ENCODE results near the gene TPPP2. TPM values are rescaled to one million over a fixed set of nuclear protein-coding genes. Genes with fewer than 3 reads are reported as not detected.

Gene TPPP2
- total RNA-seq (2013; cell fraction: nucleolus; rRNA removed) = not detected in 2 replicates
- total RNA-seq (2014; rRNA removed) = not detected in 2 replicates
- total RNA-seq (2014; rRNA removed; fragmentation: Illumina TruSeq; extraction: Trizol) = not detected in 2 replicates
- not detected in 2 replicates for total RNA-seq (2021)
- polyA plus RNA-seq (2011; ENCODE audit: low read depth) = not detected
- polyA plus RNA-seq (2011; rRNA removed) = not detected in 2 replicates
- not detected in 2 replicates for polyA plus RNA-seq (2011; cell fraction: cytosol; rRNA removed)
- not detected in 2 replicates for polyA plus RNA-seq (2011; cell fraction: nucleus; rRNA removed)
- polyA plus RNA-seq (2012) = not detected in 2 replicates
- polyA plus RNA-seq (2014; fragmentation: Illumina TruSeq; extraction: Trizol) = not detected in 2 replicates
- not detected for polyA plus RNA-seq (2014; fragmentation: Nextera tagmentation; extraction: Ambion mirVana)
- polyA plus RNA-seq (2014; rRNA removed) = not detected in 2 replicates
- polyA plus RNA-seq (2016; fragmentation: Nextera tagmentation; extraction: Ambion mirVana) = not detected
- not detected in 2 replicates for polyA minus RNA-seq (2011; rRNA and poly(A)+ RNA removed)
- polyA minus RNA-seq (2011; cell fraction: cytosol; rRNA and poly(A)+ RNA removed) = not detected in 2 replicates
- polyA minus RNA-seq (2011; cell fraction: nucleus; rRNA and poly(A)+ RNA removed) = not detected in 2 replicates
- Bru-seq, nascent RNA = not detected
- BruChase-seq, experiment 1, labeled RNA remaining after a 6-hour chase = not detected
- not detected for BruChase-seq, experiment 2, labeled RNA remaining after a 2-hour chase
- long read RNA-seq, experiment 1 = 0 reads
- long read RNA-seq, experiment 2 = 0 reads

GRCh38 chr14:21029917-21030316 is at the start of gene TPPP2:
Gene TPPP2 (plus strand): TSS chr14:21030217. CDS start chr14:21030582, 365 bp downstream.
- no peak within 1 kb of the TSS for H3K27ac ChIP-seq (ENCODE audit: control insufficient read depth, insufficient read depth)
- no TSS peak for BruUV-seq (replicated peaks)
- H3K9me3 ChIP-seq (replicated peaks; ENCODE audit: control insufficient read depth, insufficient read depth, low read length) = no peaks in the 10 kb centered on the region
- H4K20me1 ChIP-seq (ENCODE audit: control insufficient read depth, insufficient read depth) = no peaks in the 10 kb centered on the region
- FAIRE-seq (no peak), ATAC-seq (no peak), DNase-seq (ENCODE audit: low read depth, low spot score) (no peak)
- H3K4me2 ChIP-seq (ENCODE audit: control insufficient read depth, insufficient read depth) = no peak within 1 kb of the TSS
- ChIA-PET SMC1A (ENCODE audit: uncharacterized antibody, unreplicated experiment) (no interaction called here), POLR2A (no interaction called here), RAD21 (ENCODE audit: unreplicated experiment) (no interaction called here), CTCF (no interaction called here)
- intact Hi-C loops (cut with micrococcal nuclease; ENCODE audit: unreplicated experiment) = no loop called here
- no peaks in the 10 kb centered on the region; the same call in 1 of the 2 replicates for H3K4me1 ChIP-seq (ENCODE audit: control insufficient read depth, insufficient read depth, low read length)
- 36% methylated on average over 5 of the region's 5 CpGs for WGBS (ENCODE audit: insufficient coverage, insufficient replicate concordance, low lambda C conversion rate, missing lambda C conversion rate)
- H3K9ac ChIP-seq (ENCODE audit: control insufficient read depth, insufficient read depth, low read length) = no peak within 1 kb of the TSS
- no peak within 1 kb of the TSS for H3K4me3 ChIP-seq
- peaks cover 2 to 13% of the 10 kb centered on the region in 2 experiments; a peak in 3 of 4 replicates for H3K27me3 ChIP-seq (replicated peaks in 1 of 2; ENCODE audit: control insufficient read depth in 2 of 2, insufficient read depth in 2 of 2, low read length in 1 of 2)
- no peaks in the 10 kb centered on the region for H3K79me2 ChIP-seq (ENCODE audit: control insufficient read depth, insufficient read depth, low read length)
- no peaks in the 10 kb centered on the region for H3K36me3 ChIP-seq (ENCODE audit: control insufficient read depth in 2 of 2, insufficient read depth in 2 of 2, low read length in 1 of 2)
- no peak within 1 kb of the TSS for H2AFZ ChIP-seq (ENCODE audit: control insufficient read depth, low read depth, low read length)
- in situ Hi-C loops (cut with MboI) = no loop called here
- TF ChIP-seq NFYB (IDR thresholded peaks at IDR 0.05; ENCODE audit: insufficient read depth, low read depth, low read length) = no peak
- no peak for TF ChIP-seq BMI1 (IDR thresholded peaks at IDR 0.05; ENCODE audit: borderline replicate concordance)
- no peak for TF ChIP-seq ZNF384 (IDR thresholded peaks at IDR 0.05; ENCODE audit: borderline replicate concordance, low read depth, low read length)
- no peak for TF ChIP-seq NR2C1 (IDR thresholded peaks at IDR 0.05)
- no peak for TF ChIP-seq LARP7 (IDR thresholded peaks at IDR 0.05)
- no peak for TF ChIP-seq ZNF622 (IDR thresholded peaks at IDR 0.05)
- no peak for TF ChIP-seq MLLT1 (IDR thresholded peaks at IDR 0.05)
- TF ChIP-seq KDM1A (IDR thresholded peaks at IDR 0.05; ENCODE audit: borderline replicate concordance) = no peak
- no peak for TF ChIP-seq CEBPB (IDR thresholded peaks at IDR 0.05; ENCODE audit: borderline replicate concordance in 1 of 2, low read depth in 2 of 2, low read length in 2 of 2)
- no peak for TF ChIP-seq RCOR1 (conservative IDR thresholded peaks at IDR 0.05; ENCODE audit: low read depth, low read length)

Data from GM12878 (cell line).